Activated T-cell treated with anti-CD3 and anti-CD28 coated beads for 24 hours (primary cell): Measurements from ENCODE around the gene NSUN3.
"Not testable (repeated sequence)": the region's sequence is repeated elsewhere in the genome, so short reads cannot be mapped to it uniquely, and the experiment has no call there.

Source experiments
- DNase-seq: peaks from one replicate; pipeline ENCODE4 v3.0.0-alpha.2; 2020; ENCODE audit warnings: low read depth

Gene NSUN3

GRCh38 chr3:94062513-94063404 is at the start of gene NSUN3, which contains the start of gene DHFR2:
TSS of gene NSUN3 (plus strand) at chr3:94063061. CDS start at chr3:94063127, 66 bp downstream.
TSS of gene DHFR2 (minus strand) at chr3:94062916. CDS start at chr3:94061511, 1,405 bp downstream.
- DNase-seq, result peak; percentile 76

- DNase-seq, result no peak
These were observed 47.8 kb upstream of the NSUN3 start for GRCh38 chr3:94015025-94015424.

DNA sequence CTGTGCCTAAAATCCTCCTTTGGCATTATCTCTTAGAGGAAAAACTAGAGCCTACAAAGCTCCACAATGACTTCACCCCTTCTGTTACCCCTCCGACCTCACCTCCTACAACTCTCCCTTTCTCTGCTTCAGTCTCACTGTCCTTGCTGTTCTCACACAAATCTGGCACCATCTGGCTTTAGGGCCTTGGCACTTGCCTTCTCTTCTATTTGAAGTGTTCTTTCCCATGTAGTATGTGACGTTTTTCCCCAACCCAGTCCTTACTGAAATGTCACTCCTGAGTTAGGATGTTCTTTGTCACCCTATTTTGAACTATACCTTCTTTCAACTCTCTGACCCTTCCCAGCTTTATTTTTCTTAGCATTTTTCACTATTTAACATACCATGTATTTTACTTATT is 43.2 kb upstream of the NSUN3 start:
- DNase-seq, result no peak

GRCh38 chr3:94020293-94020692 is 42.6 kb upstream of the NSUN3 start:
- DNase-seq, result no peak

- no peak for DNase-seq
These were observed 38.5 kb upstream of the NSUN3 start for GRCh38 chr3:94024385-94024784.

GRCh38 chr3:94026623-94027022 is 36.2 kb upstream of the NSUN3 start:
- DNase-seq, result no peak

GRCh38 chr3:94028093-94028837 is 34.6 kb upstream of the NSUN3 start, which contains the start of gene STX19:
TSS of gene STX19 (minus strand) at chr3:94028597. CDS start at chr3:94015269, 13,328 bp downstream.
- DNase-seq, result no peak

DNA sequence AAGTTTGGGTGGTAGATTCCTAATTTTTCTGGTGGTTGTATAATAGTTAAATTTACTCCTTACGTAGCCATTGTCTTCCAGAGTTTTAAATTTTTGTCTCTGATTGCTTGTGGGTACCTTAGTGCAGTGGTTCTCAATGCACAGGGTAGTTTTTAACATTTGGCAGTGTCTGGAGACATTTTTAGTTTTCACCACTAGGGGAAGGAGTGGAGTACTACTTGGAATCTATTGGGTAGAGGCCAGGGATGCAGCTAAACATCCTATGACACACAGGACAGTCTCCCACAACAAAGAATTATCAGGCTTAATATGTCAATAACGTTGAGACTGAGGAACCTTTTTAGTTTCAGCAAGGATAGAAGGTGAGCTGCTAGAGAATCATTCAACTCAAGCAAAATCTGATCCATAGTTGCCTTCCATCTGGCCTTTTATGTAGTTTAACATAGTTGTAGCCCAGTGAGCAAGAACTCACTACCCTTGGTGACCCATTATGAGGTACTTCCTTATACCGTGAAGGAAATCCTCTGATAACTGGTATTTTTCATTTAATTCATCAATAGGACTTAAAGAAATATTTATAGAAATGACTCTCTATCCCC is 25.9 kb upstream of the NSUN3 start:
- no peak for DNase-seq

- no peak for DNase-seq
These were observed 19.6 kb upstream of the NSUN3 start for GRCh38 chr3:94043285-94043684.

GRCh38 chr3:94044100-94044936 is 18.5 kb upstream of the NSUN3 start:
- not testable (repeated sequence) for DNase-seq

GRCh38 chr3:94046533-94046932 is 16.3 kb upstream of the NSUN3 start:
- no peak for DNase-seq

DNA sequence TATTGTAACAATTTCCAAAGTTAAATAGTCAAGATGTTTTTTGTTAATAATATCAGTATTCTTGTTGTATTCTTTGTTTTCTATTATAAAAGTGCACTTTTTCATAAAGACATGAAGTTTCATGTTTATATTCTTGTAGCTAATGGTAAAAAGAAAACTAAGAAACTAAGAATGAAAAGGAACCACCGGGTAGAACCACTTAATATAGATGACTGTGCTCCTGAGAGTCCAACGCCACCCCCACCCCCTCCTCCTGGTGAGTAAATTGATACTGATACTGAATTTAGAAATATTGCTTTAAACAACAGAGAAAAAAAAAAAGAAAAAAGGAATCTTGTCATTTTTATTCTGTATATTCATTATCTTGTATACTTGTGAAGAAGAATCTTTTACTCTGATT is 13.6 kb upstream of the NSUN3 start:
- no peak for DNase-seq

DNA sequence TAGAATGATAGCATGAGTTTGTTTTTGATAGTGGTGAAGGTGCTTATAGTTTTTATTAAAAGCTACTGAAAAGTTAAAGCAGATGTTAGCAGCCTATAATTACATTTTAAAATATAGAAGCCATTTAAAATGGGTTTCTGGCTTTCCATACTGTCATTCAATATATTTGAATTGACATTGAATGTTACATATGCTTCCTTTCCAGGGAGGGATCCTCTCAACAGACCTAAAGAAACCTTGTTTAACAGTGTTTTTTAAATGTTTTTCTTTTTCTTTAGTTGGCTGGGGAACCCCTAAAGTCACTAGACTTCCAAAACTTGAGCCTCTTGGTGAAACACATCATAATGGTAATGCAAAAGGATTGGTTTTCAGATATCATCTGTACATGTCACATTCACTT is 12.3 kb upstream of the NSUN3 start:
- DNase-seq, result no peak

DNA sequence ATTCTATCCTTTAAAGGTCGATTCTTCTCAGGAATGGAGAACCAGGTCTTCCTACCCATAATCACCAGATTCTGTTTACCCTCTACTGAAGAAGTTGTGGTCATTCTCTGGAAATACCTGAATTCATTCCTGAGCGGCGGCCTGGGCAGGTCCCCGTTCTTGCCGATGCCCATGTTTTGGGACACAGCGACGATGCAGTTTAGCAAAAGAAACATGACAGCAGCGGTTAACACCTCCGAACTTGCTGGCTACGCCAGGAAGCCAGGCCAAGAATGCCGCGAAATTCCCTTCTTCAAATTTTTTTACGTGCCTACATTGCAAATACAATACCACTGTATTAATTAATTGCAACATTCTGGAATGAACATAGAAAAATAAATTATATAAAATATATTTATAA is 1.6 kb upstream of the NSUN3 start:
- no peak for DNase-seq

GRCh38 chr3:94063496-94064119 is 747 bp downstream of the NSUN3 start:
- no peak for DNase-seq

- no peak for DNase-seq
These were observed 1.5 kb downstream of the NSUN3 start for GRCh38 chr3:94064243-94064860.

DNA sequence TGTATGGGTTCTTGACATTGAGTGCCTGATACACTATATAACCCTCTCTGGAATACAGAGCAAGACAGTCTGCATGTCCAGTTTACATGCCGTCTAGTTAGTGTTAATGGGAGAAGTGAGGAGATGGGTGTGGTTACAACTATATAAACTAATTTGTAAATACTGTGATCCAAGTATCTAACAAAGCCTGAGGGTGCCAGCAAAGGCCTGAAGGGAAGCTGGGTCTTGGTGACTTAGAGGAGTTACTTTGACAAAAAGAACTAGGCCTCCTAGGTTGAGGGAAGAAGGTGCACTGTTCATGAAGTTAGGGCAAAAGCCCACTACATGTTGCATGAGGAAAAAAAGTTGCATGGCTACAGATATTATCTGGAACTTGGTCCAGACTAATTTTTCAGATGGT is 2.3 kb downstream of the NSUN3 start:
- DNase-seq, result no peak

GRCh38 chr3:94065819-94066480 is 3.1 kb downstream of the NSUN3 start:
- DNase-seq, result no peak

DNA sequence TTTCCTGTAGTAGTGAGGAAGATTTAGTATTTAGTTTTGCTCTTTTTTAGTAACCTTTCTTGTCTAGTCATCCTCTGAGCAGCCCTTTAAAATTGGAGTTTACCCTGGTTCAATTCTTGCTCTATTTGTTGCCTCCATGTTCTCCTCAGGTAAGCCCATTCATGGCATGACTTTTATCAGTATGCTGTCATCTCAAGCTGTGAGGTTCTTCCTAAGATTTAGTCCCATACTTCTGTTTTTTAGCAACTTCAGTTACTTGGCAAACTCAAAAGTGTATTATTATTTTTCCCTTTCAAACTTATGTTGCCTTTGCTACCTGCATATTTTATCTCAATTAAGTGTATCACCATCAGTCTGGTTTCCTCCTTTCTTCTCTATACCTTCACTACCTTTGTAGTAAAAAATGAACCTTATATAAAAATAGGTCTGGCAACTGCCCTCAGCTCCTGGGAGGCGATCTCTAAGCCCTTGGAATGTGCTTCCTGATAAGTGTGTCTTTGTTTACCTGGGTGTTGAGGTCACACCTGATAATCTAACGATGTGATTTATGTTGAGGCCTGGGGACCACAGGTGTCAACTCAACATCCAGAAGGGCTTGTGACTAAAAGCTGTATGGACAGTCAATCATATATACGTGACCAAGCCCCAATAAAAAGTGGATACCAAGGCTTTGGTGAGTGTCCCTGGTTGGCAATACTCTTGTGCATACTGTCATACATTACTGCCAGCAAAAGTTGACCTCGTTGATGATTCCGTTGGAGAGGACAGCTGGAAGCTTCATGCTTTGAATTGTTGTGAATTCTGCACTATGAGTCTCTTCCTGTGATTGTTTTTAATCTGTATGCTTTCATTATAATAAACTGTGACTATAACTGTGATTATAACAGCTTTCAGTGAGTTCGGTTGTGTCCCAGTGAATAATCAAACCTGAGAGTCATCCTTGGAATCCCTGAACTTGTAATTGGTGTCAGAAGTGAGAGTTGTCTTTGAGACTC is 3.9 kb downstream of the NSUN3 start:
- no peak for DNase-seq
